ENCODE results near the gene HPS4. TPM values are rescaled to one million over a fixed set of nuclear protein-coding genes. Genes with fewer than 3 reads are reported as not detected.

HPS4 gene
- total and polyA plus RNA-seq, 10 of the 15 experiments (the other 5 are each of a cell fraction or from before 2014, with no cell fraction given): 11.7 to 36.7 (median 30.8) TPM

DNA sequence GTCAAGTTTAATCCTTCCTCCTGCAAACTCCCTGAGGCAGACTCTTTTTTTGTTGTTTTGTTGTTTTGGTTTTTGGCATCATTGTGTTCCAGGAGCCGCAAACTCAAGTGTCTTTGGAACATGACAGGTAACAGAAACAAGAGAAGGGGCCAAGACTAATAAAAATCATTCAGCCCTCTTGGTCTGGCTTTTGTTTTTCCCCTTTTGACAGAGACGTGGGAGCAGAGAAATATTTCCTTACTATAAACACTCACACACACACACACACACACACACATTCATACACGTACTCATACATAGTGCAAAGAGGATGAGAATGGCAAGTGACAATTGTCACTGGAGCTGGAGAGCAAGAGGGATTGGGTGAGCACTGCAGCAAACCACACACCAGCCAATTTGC is 65.0 kb downstream of the HPS4 start:
- in situ Hi-C loops (cut with MboI): no loop called here
- ATAC-seq (no peak), DNase-seq (ENCODE audit: low read depth, low spot score) (no peak), FAIRE-seq (no peak)
- Histone ChIP-seq H3K27me3 (replicated peaks in 1 of 2; ENCODE audit: control insufficient read depth in 2 of 2, insufficient read depth in 2 of 2, low read length in 1 of 2) (peaks cover 0 to 1% of the 10 kb centered on the region in 2 experiments; a peak in 3 of 4 replicates), H3K4me3 (no peak overlapping the region), H3K9ac (ENCODE audit: control insufficient read depth, insufficient read depth, low read length) (no peak overlapping the region), H3K9me3 (replicated peaks; ENCODE audit: control insufficient read depth, insufficient read depth, low read length) (peaks cover 8% of the 10 kb centered on the region; the same call in 2 of the 3 replicates), H3K27ac (ENCODE audit: control insufficient read depth, insufficient read depth) (no peak overlapping the region), H3K79me2 (ENCODE audit: control insufficient read depth, insufficient read depth, low read length) (no peaks in the 10 kb centered on the region), H3K36me3 (ENCODE audit: control insufficient read depth in 2 of 2, insufficient read depth in 2 of 2, low read length in 1 of 2) (no peaks in the 10 kb centered on the region), H2AFZ (ENCODE audit: control insufficient read depth, low read depth, low read length) (no peak overlapping the region), H3K4me2 (ENCODE audit: control insufficient read depth, insufficient read depth) (no peak overlapping the region), H4K20me1 (ENCODE audit: control insufficient read depth, insufficient read depth) (no peaks in the 10 kb centered on the region), H3K4me1 (ENCODE audit: control insufficient read depth, insufficient read depth, low read length) (no peaks in the 10 kb centered on the region)
- POLR2A ChIA-PET: no interaction called here
- SMC1A ChIA-PET (ENCODE audit: uncharacterized antibody, unreplicated experiment): interaction anchor here (1.7 to 1.9 kb wide), 2 partner anchors 8 to 12 kb away, joined by 6 to 13 read pairs; no protein-coding TSS in a partner anchor
- TF ChIP-seq JUNB (IDR thresholded peaks at IDR 0.05) (no peak), BMI1 (IDR thresholded peaks at IDR 0.05; ENCODE audit: borderline replicate concordance) (no peak), BHLHE40 (IDR thresholded peaks at IDR 0.05; ENCODE audit: borderline replicate concordance in 1 of 2, low read depth in 2 of 2, low read length in 1 of 2) (no peak), CREM (IDR thresholded peaks at IDR 0.05; ENCODE audit: low read depth) (no peak), JUND (IDR thresholded peaks at IDR 0.05; ENCODE audit: low read depth, low read length) (no peak), TBL1XR1 (IDR thresholded peaks at IDR 0.05; ENCODE audit: low read depth, low read length) (no peak), GABPA (IDR thresholded peaks at IDR 0.05; ENCODE audit: low read depth) (no peak), SP1 (IDR thresholded peaks at IDR 0.05; ENCODE audit: low read depth, low read length) (no peak)
- TF ChIP-seq, protein P1, sequence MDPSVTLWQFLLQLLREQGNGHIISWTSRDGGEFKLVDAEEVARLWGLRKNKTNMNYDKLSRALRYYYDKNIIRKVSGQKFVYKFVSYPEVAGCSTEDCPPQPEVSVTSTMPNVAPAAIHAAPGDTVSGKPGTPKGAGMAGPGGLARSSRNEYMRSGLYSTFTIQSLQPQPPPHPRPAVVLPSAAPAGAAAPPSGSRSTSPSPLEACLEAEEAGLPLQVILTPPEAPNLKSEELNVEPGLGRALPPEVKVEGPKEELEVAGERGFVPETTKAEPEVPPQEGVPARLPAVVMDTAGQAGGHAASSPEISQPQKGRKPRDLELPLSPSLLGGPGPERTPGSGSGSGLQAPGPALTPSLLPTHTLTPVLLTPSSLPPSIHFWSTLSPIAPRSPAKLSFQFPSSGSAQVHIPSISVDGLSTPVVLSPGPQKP (IDR thresholded peaks at IDR 0.05; ENCODE audit: low read depth, low read length): no peak
- TF ChIP-seq, protein P2, sequence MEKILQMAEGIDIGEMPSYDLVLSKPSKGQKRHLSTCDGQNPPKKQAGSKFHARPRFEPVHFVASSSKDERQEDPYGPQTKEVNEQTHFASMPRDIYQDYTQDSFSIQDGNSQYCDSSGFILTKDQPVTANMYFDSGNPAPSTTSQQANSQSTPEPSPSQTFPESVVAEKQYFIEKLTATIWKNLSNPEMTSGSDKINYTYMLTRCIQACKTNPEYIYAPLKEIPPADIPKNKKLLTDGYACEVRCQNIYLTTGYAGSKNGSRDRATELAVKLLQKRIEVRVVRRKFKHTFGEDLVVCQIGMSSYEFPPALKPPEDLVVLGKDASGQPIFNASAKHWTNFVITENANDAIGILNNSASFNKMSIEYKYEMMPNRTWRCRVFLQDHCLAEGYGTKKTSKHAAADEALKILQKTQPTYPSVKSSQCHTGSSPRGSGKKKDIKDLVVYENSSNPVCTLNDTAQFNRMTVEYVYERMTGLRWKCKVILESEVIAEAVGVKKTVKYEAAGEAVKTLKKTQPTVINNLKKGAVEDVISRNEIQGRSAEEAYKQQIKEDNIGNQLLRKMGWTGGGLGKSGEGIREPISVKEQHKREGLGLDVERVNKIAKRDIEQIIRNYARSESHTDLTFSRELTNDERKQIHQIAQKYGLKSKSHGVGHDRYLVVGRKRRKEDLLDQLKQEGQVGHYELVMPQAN (conservative IDR thresholded peaks at IDR 0.05): no peak
- 18% methylated on average over 3 of the region's 3 CpGs for WGBS (ENCODE audit: insufficient coverage, insufficient replicate concordance, low lambda C conversion rate, missing lambda C conversion rate)
- CTCF ChIA-PET: interaction anchor here (1.7 kb wide), 1 partner anchor 41 kb away, joined by 4 read pairs; no protein-coding TSS in a partner anchor
- intact Hi-C loops (cut with micrococcal nuclease; ENCODE audit: unreplicated experiment): no loop called here
- RAD21 ChIA-PET (ENCODE audit: unreplicated experiment): interaction anchor here (1.8 kb wide), 1 partner anchor 12 kb away, joined by 3 read pairs; no protein-coding TSS in a partner anchor
- BruUV-seq (replicated peaks): no TSS peak

Data from GM12878 (cell line).